A673 (cell line): ENCODE data around the gene KIRREL3. TPM values are rescaled to one million over a fixed set of nuclear protein-coding genes. Genes with fewer than 3 reads are reported as not detected.

Source experiments
- BruUV-seq: library from RNA; stranded (reverse); fragments of 400-500 nt; replicated peaks from 2 replicates; lab custom pipeline; 2021; lab: Mats Ljungman, UMichigan
- CTCF ChIA-PET: fragments of 300-600 bp; sonication (Branson Sonifier 250); formaldehyde crosslinking; loops from one replicate; lab custom pipeline; 2022; ENCODE audit warnings: antibody characterized with exemption; lab: Charles Lee
- POLR2A ChIA-PET: fragments of 300-600 bp; sonication (Branson Sonifier 250); formaldehyde crosslinking; loops from one replicate; lab custom pipeline; 2022; ENCODE audit warnings: antibody characterized with exemption; ENCODE audit not compliant: low non-redundant PET; lab: Charles Lee
- DNase-seq: peaks from one replicate; pipeline ENCODE4 v3.0.0-alpha.2; 2015; ENCODE audit warnings: low spot score
- H3K27ac ChIP-seq: fragments of 200-600 bp; sonication (generic); 2 replicates; pipeline ENCODE4 v1.5.1; 2016; ENCODE audit warnings: mixed run types, low read depth, mild to moderate bottlenecking, mixed read lengths, antibody characterized with exemption, low read length; ENCODE audit not compliant: poor library complexity, severe bottlenecking
- H3K27me3 ChIP-seq: fragments of 200-600 bp; sonication (generic); replicated peaks from 2 replicates; pipeline ENCODE4 v1.6.1; 2017; ENCODE audit warnings: mixed run types, low read depth, mild to moderate bottlenecking, mixed read lengths, antibody characterized with exemption, low read length; ENCODE audit not compliant: insufficient read depth, poor library complexity
- H3K36me3 ChIP-seq: fragments of 200-600 bp; sonication (generic); 2 replicates; pipeline ENCODE4 v1.6.1; 2016; ENCODE audit warnings: mixed run types, mild to moderate bottlenecking, mixed read lengths, antibody characterized with exemption, low read length; ENCODE audit not compliant: insufficient read depth, poor library complexity, severe bottlenecking
- H3K4me1 ChIP-seq: fragments of 200-600 bp; sonication (generic); 2 replicates; pipeline ENCODE4 v1.6.1; 2017; ENCODE audit warnings: mixed run types, mild to moderate bottlenecking, mixed read lengths, antibody characterized with exemption, low read length; ENCODE audit not compliant: insufficient read depth, poor library complexity, severe bottlenecking
- H3K4me3 ChIP-seq: fragments of 200-600 bp; sonication (generic); 2 replicates; pipeline ENCODE4 v1.5.1; 2016; ENCODE audit warnings: low read depth, mixed run types, mild to moderate bottlenecking, mixed read lengths, low read length; ENCODE audit not compliant: poor library complexity, severe bottlenecking
- H3K9me3 ChIP-seq: fragments of 200-600 bp; sonication (generic); 2 replicates; pipeline ENCODE4 v1.6.1; 2016; ENCODE audit warnings: mixed run types, low read depth, mild to moderate bottlenecking, mixed read lengths, antibody characterized with exemption, low read length; ENCODE audit not compliant: poor library complexity, severe bottlenecking
- EZH2 ChIP-seq: fragments of 200-600 bp; sonication (generic); IDR thresholded peaks from 2 replicates; pipeline ENCODE4 v1.6.1; 2017; ENCODE audit warnings: borderline replicate concordance, low read depth, mild to moderate bottlenecking, mixed read lengths, antibody characterized with exemption, low read length; ENCODE audit not compliant: poor library complexity, severe bottlenecking
- intact Hi-C: fragments of 100-400 bp; cut with micrococcal nuclease; formaldehyde crosslinking; loops from one replicate; pipeline ENCODE4 v1.10.0; 2022; ENCODE audit not compliant: unreplicated experiment
- total RNA-seq: library from RNA; stranded (reverse); gene quantifications from 2 replicates; pipeline ENCODE4 v1.2.3, GENCODE V29; 2021
- TF ChIP-seq, protein P1 (sequence below): fragments of 300-800, 200-600 bp; sonication (generic); conservative IDR thresholded peaks from 2 replicates; pipeline ENCODE4 v1.5.1; 2017; ENCODE audit warnings: low read depth, mild to moderate bottlenecking, antibody characterized with exemption, low read length, moderate library complexity, mixed read lengths

Gene KIRREL3
- total RNA-seq, 1 experiment from 2014 or later = not detected

DNA sequence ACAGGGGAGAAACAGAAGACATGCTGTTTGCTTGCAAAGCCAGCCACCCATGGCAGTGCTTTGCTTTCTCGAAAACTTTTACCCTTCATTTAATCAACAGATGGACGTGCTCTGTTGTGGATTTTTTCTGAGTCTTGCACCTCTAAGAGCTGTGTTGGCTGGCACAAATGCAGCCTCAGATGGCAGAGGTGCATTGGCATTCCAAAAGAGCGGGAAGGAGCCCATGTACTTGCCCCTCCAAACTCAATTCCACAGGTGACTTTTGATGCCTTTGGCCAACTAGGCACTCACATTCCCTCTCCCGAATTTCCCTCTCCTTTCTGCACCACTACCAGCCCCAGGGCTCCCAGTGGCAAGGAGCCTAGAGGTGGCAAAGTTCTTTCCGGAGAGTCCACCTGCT is 1.2 kb downstream of the KIRREL3 start:
- TF ChIP-seq, protein P1, sequence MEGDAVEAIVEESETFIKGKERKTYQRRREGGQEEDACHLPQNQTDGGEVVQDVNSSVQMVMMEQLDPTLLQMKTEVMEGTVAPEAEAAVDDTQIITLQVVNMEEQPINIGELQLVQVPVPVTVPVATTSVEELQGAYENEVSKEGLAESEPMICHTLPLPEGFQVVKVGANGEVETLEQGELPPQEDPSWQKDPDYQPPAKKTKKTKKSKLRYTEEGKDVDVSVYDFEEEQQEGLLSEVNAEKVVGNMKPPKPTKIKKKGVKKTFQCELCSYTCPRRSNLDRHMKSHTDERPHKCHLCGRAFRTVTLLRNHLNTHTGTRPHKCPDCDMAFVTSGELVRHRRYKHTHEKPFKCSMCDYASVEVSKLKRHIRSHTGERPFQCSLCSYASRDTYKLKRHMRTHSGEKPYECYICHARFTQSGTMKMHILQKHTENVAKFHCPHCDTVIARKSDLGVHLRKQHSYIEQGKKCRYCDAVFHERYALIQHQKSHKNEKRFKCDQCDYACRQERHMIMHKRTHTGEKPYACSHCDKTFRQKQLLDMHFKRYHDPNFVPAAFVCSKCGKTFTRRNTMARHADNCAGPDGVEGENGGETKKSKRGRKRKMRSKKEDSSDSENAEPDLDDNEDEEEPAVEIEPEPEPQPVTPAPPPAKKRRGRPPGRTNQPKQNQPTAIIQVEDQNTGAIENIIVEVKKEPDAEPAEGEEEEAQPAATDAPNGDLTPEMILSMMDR = no peak
- no peak for TF ChIP-seq EZH2
- H3K9me3 ChIP-seq = no peaks in the 10 kb centered on the region
- DNase-seq = no peak
- H3K36me3 ChIP-seq = no peaks in the 10 kb centered on the region
- H3K4me1 ChIP-seq = peaks cover 8% of the 10 kb centered on the region
- peaks cover 87% of the 10 kb centered on the region for H3K27me3 ChIP-seq
- ChIA-PET CTCF (no interaction called here), POLR2A (no interaction called here)
- no peak overlapping the region for H3K4me3 ChIP-seq
- no TSS peak for BruUV-seq
- H3K27ac ChIP-seq = no peak overlapping the region
- intact Hi-C loops = loop anchor here (10.0 kb wide), 1 partner anchor 425 kb away; no protein-coding TSS in a partner anchor

DNA sequence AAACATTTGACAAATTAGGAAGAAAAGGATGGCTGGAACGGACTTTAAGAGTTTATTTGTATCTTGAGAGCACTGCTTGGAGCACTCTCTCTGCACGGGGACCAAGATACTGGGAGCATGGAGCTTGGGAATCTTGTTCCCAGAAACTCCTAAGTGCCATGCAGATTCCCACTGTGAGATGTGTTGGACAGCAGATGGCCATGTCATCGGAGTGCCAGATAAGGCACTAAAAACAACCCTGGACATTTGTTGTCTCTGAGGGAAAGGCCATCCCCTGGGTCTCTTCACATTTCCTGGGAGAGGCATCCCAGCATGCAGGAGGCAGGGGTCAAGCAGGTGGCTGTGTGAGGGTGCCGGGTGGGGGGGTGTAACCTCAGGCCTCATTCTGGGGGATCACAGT is 2.9 kb downstream of the KIRREL3 start:
- intact Hi-C loops = loop anchor here (10.0 kb wide), 1 partner anchor 423 kb away; no protein-coding TSS in a partner anchor
- H3K9me3 ChIP-seq = no peaks in the 10 kb centered on the region
- H3K4me3 ChIP-seq = no peak overlapping the region
- no peak overlapping the region for H3K27ac ChIP-seq
- no peak for DNase-seq
- peaks cover 82% of the 10 kb centered on the region for H3K27me3 ChIP-seq
- POLR2A ChIA-PET = no interaction called here
- no TSS peak for BruUV-seq
- no peaks in the 10 kb centered on the region for H3K36me3 ChIP-seq
- H3K4me1 ChIP-seq = peaks cover under 1% of the 10 kb centered on the region
- TF ChIP-seq, protein P1 = no peak
- TF ChIP-seq EZH2 = no peak
- CTCF ChIA-PET = no interaction called here

GRCh38 chr11:126997196-126997595 is 3.4 kb downstream of the KIRREL3 start:
- no peak for DNase-seq
- CTCF ChIA-PET = no interaction called here
- H3K9me3 ChIP-seq = no peaks in the 10 kb centered on the region
- H3K27me3 ChIP-seq = peaks cover 81% of the 10 kb centered on the region
- no peak for TF ChIP-seq EZH2
- TF ChIP-seq, protein P1 = no peak
- POLR2A ChIA-PET = no interaction called here
- no TSS peak for BruUV-seq
- H3K36me3 ChIP-seq = no peaks in the 10 kb centered on the region
- H3K4me1 ChIP-seq = no peaks in the 10 kb centered on the region
- no peak overlapping the region for H3K27ac ChIP-seq
- intact Hi-C loops = loop anchor here (10.0 kb wide), 1 partner anchor 422 kb away; no protein-coding TSS in a partner anchor
- no peak overlapping the region for H3K4me3 ChIP-seq
